NT2/D1 (cell line): ENCODE results near the gene HIPK2.

Source experiments
- SUZ12 ChIP-seq: IDR thresholded peaks from 2 replicates; pipeline ENCODE4 v1.6.1; 2011; ENCODE audit not compliant: insufficient read length, insufficient read depth; ENCODE audit errors: extremely low read depth
- ZNF274 ChIP-seq: IDR thresholded peaks from 2 replicates; pipeline ENCODE4 v1.6.1; 2011; ENCODE audit warnings: mild to moderate bottlenecking, low read depth, low read length

DNA sequence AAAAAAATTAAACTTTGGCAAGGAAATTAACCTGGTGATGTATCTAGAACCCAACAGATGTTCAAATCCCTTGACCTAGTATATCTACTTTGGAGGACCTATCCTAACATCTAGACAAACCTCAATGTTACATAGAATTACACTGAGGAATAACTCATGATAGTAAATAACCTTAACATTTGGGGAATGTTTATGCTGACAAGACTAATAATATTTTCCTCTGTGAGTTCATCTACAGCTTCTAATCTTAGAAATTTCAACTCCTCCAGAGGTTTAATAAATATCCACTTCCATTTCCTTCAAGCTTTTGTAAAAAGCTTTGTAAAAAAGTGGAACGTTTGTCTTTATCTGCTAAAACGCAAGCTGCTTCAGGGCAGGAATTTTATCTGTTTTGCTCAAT, 12.7 kb downstream of the HIPK2 start:
- TF ChIP-seq SUZ12, result no peak
- no peak for TF ChIP-seq ZNF274
